ENCODE results near the gene CFAP141.

GRCh38 chr1:154159554-154159953 lies 46.6 kb downstream of the CFAP141 start:
- TF ChIP-seq, protein P1, sequence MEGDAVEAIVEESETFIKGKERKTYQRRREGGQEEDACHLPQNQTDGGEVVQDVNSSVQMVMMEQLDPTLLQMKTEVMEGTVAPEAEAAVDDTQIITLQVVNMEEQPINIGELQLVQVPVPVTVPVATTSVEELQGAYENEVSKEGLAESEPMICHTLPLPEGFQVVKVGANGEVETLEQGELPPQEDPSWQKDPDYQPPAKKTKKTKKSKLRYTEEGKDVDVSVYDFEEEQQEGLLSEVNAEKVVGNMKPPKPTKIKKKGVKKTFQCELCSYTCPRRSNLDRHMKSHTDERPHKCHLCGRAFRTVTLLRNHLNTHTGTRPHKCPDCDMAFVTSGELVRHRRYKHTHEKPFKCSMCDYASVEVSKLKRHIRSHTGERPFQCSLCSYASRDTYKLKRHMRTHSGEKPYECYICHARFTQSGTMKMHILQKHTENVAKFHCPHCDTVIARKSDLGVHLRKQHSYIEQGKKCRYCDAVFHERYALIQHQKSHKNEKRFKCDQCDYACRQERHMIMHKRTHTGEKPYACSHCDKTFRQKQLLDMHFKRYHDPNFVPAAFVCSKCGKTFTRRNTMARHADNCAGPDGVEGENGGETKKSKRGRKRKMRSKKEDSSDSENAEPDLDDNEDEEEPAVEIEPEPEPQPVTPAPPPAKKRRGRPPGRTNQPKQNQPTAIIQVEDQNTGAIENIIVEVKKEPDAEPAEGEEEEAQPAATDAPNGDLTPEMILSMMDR (IDR thresholded peaks at IDR 0.05 in 8 of 11, conservative IDR thresholded peaks at IDR 0.05 in 3 of 11): no peak
- TF ChIP-seq POLR2A (IDR thresholded peaks at IDR 0.05): no peak

Measured in spleen (tissue), 7 donors.